Neuron (in vitro differentiated cells): Measurements from ENCODE around the gene PSEN1.

Experiments used
- H2AFZ ChIP-seq: one replicate; pipeline ENCODE4 v1.6.1; 2013; ENCODE audit warnings: low read depth, mild to moderate bottlenecking, inconsistent platforms, low read length, moderate library complexity
- H3K27me3 ChIP-seq: one replicate; pipeline ENCODE4 v1.6.1; 2013; ENCODE audit warnings: low read length; ENCODE audit not compliant: insufficient read depth
- H3K36me3 ChIP-seq: one replicate; pipeline ENCODE4 v1.6.1; 2013; ENCODE audit warnings: low read length; ENCODE audit not compliant: insufficient read depth
- H3K4me1 ChIP-seq: one replicate; pipeline ENCODE4 v1.6.1; 2013; ENCODE audit warnings: low read length; ENCODE audit not compliant: insufficient read depth
- H3K4me3 ChIP-seq: 2 replicates; pipeline ENCODE4 v1.5.1; 2013; ENCODE audit warnings: mild to moderate bottlenecking, low read length, moderate library complexity
- H3K9me3 ChIP-seq: one replicate; pipeline ENCODE4 v1.6.1; 2013; ENCODE audit warnings: low read length

Gene PSEN1

DNA sequence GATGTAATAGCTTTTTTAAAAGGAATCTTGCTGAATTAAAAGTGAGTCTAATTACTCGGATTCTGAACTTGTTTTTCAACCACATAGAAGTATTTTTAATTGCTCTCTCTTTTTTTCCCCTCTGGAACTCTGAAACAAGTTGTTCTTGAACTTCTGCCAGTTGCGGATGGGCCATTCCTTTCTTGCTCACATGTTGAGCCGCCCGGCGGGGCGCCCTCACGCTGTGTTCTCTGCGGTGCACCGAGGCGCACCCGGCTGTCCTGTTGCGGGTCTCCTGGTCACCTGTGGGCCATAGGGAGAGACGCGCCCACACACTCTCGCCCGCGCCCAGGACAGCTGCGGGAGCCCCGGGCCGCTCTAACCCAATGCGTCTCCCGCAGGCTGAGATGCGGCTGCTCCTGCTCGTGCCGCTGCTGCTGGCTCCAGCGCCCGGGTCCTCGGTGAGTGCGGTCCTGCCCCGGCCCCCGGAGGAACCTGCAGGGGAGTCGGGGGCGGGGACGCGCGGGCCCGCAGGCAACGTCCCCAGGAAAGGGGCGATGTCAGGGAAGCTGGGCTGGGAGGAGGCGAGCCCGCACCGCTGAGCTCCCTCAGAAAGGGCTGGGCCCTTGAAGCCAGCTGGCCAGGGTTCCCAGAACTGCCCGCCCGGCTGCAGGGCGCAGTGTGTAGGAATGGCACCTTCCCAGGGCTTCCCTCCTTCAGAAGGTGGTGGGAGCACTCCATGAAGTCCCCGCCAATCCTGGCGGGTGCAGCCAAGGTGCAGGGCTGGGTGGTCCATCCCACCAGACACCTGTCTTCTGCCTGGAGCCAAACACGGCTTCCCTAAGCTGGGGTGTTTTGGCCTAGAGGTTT lies 103.3 kb downstream of the PSEN1 start:
- H3K4me1 ChIP-seq: peaks cover 40% of the 10 kb centered on the region
- H2AFZ ChIP-seq: no peak overlapping the region
- no peak overlapping the region for H3K4me3 ChIP-seq
- no peaks in the 10 kb centered on the region for H3K9me3 ChIP-seq
- no peaks in the 10 kb centered on the region for H3K36me3 ChIP-seq
- no peaks in the 10 kb centered on the region for H3K27me3 ChIP-seq

DNA sequence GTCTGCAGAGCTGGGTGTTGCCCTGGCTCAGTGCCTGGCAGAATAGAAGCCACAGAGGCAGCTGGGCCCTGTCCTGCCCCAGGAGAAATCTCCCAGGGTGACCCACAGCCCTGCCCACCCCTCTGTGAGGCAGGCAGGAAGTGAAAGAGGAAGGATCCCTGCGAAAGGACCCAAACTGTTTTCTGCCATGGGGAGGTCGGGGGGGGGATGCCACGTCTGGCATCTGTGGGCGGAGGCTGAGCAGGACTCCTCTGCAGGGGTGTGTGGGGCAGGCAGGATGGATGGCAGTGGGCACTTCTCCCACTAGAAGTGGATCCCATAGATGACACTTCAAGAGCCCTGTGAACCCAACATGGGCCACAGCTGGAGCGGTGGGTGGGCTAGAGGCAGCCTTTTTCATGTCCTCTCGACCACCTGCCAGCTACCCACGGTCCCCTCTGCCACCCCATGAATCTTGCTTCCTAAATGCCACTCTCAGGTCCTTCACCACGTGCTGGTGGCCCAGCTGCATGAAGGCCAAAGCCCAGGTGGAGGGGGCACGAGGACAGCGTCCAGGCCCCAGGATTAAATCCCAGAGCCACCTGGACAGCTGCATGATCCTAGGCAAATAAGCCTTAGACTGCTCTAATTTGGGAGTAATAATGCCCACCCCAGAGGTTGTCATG lies 104.6 kb downstream of the PSEN1 start:
- Histone ChIP-seq H3K4me3 (no peak overlapping the region), H3K4me1 (peaks cover 26% of the 10 kb centered on the region), H2AFZ (no peak overlapping the region), H3K36me3 (no peaks in the 10 kb centered on the region), H3K9me3 (no peaks in the 10 kb centered on the region), H3K27me3 (no peaks in the 10 kb centered on the region)

DNA sequence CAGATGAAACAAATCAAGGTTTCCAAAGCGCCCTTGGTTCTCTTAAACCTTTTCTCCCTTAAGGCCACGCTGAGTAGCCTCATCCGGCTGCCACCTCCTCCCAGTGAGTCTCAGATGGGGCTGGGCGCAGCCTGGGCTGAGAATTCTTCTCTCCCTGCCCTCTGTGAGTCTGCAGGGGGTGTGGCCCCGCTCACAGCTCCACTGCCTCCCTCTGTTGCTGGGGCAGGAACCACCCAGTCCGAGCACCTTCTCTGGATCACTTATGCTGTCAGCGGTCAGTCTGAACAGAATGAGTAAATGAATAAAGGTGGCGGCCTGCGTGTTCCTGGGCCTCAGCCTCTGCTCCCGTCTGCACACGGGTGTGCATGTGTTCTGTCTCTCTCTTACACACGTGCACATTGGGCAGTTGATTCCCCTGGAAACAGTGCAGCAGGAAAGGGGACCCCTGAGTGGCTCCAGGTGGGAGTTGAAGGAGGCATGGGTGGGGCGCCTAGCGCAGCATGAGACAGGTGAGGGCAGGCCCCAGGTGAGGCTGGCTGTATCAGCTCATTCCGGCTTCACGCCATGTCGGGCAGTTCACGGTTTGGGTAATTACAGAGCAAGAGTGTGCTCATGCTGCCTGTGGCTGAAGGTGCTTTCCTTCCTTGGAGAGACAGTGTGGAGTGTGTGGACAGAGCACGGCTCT lies 105.3 kb downstream of the PSEN1 start:
- Histone ChIP-seq H3K4me3 (no peak overlapping the region), H3K27me3 (no peaks in the 10 kb centered on the region), H2AFZ (no peak overlapping the region), H3K4me1 (peaks cover 22% of the 10 kb centered on the region), H3K9me3 (no peaks in the 10 kb centered on the region), H3K36me3 (no peaks in the 10 kb centered on the region)

DNA sequence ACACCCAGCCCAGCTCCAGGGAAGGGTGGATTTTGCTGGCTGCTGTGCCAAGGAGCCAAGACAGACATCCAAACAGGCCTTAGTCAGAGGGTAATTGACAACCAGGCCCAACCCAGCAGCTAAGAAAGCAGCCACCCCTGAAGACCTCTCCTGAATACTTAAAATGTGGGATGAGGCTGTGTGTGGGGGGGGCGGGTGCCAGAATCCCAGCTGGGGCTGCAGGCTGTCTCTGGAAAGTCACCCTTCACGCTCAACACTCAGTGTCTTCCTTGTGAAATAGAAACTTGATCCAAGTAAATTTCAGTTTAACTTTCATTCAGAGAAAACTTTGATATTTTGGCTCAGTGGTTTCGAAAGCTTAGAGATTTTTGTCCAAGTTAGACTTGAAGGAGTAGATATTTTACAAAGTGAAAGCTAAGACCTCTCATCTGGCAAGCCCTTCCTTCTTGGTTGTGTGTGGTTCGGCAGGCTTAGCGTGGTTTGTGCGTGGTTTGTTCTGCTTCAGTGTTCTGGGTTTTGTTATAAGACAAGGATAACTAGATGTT lies 106.1 kb downstream of the PSEN1 start:
- Histone ChIP-seq H3K4me1 (peaks cover 22% of the 10 kb centered on the region), H3K27me3 (no peaks in the 10 kb centered on the region), H3K4me3 (no peak overlapping the region)

DNA sequence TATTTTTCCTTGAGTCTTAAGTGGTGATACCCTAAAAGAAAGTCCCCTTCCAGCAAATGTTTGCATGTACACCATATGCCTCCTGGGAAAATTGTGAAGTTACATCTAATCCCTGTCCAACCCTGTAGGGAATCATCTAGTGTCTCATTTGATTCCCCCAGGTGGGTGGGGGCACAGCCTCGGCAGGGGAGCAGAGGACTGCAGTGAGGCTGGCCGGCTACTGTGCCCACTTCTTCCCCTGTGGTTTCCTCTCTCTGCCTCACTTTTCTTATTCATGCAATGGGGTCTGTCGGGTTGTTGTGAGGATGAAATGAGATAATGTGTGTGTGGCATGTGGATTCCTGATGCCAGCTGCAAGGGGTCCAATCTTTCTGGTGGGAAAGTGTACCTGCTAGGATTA lies 107.0 kb downstream of the PSEN1 start:
- no peak overlapping the region for H2AFZ ChIP-seq
- no peaks in the 10 kb centered on the region for H3K36me3 ChIP-seq
- peaks cover 19% of the 10 kb centered on the region for H3K4me1 ChIP-seq
- H3K27me3 ChIP-seq: no peaks in the 10 kb centered on the region
- H3K9me3 ChIP-seq: no peaks in the 10 kb centered on the region
- no peak overlapping the region for H3K4me3 ChIP-seq

More for the DNA sequence above, 106.1 kb downstream of the PSEN1 start:
- Histone ChIP-seq H3K9me3 (no peaks in the 10 kb centered on the region), H3K36me3 (no peaks in the 10 kb centered on the region), H2AFZ (no peak overlapping the region)

DNA sequence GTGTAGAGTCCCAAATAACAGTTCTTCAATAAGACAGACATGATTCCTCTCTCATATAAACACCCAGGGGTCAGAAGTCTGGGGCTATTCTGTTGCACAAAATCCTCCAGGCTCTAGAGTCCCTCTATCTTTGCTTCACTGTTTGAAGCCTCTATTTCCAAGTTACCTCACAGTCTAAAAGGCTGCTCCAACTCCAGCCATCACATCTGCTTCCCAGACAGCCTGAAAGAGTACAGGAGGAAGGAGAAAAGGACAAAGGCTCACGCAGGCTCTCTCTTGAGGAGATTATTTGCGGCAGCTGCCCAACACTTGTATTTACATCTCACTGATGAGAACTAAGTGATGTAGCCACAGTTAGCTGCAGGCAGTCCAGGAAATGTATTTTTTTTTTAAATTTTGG lies 107.4 kb downstream of the PSEN1 start:
- Histone ChIP-seq H3K4me3 (no peak overlapping the region), H3K27me3 (no peaks in the 10 kb centered on the region), H2AFZ (no peak overlapping the region), H3K9me3 (no peaks in the 10 kb centered on the region), H3K4me1 (peaks cover 15% of the 10 kb centered on the region), H3K36me3 (no peaks in the 10 kb centered on the region)

DNA sequence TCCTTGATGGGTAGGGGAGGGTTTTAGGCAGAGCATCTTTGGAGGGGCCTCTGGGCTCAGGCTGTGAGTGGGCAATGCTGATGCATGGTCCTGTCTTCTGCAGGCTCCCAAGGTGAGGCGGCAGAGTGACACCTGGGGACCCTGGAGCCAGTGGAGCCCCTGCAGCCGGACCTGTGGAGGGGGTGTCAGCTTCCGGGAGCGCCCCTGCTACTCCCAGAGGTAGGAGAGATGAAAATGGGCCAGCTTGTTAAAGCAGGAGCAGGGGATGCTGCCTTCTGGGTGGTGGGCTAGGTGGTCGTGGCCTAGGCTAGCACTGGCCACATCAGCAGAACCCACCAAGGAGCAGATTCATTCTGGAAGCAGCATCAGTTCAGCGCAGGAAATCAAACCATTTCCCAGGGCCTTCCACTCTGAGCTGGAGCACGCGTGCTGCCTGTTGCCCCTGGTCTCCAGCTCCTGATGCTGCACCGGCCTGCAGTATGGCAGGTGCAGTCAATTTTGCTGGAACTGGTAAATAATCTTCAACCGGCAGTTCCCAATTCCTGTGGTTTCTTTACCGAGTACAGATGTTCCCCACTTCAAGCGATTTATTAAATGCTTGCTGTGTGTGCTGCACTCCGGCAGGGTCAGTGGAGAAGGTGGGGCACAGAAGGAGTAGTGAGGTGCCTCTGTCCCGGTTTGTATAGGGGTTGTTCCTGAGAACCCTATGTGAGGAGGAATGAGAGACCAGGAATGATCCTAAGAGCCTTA lies 108.4 kb downstream of the PSEN1 start:
- peaks cover 10% of the 10 kb centered on the region for H3K4me1 ChIP-seq
- no peak overlapping the region for H3K4me3 ChIP-seq
- no peak overlapping the region for H2AFZ ChIP-seq
- no peaks in the 10 kb centered on the region for H3K9me3 ChIP-seq
- H3K36me3 ChIP-seq: no peaks in the 10 kb centered on the region
- no peaks in the 10 kb centered on the region for H3K27me3 ChIP-seq

DNA sequence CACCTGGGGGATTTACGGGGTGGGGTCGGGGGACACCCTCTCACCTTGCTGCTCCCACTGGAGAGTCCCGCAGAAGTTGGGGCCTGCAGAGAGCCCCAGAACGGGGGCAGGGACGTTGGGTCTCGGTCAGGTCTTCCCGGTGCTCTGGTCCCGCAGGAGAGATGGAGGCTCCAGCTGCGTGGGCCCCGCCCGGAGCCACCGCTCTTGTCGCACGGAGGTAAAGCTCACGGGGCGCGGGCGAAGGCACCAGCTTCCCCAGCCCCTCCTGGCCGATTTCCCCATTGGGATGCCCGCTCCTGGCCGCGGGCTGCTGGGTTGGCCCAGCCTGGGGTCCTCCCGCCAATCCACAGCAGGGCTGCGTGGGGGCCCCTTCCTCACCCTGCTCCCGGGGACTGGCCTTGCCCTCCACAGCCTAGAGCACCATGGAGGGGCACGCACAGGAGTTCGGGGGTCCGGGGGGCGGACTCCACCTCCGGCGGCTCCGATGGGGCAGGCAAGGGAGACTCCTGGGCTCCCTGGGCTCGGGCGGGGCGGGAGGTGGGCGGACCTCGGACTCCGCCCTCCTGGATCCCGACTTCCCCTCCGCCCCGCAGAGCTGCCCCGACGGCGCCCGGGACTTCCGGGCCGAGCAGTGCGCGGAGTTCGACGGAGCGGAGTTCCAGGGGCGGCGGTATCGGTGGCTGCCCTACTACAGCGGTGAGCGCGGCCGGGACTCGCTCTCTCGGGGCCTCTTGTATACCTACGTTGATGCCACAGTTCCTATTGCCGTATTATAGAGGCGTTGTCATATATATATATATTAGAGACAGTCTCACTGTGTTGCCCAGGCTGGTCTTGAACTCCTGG lies 109.4 kb downstream of the PSEN1 start:
- Histone ChIP-seq H3K4me3 (no peak overlapping the region), H3K27me3 (no peaks in the 10 kb centered on the region), H2AFZ (no peak overlapping the region), H3K4me1 (peaks cover 10% of the 10 kb centered on the region), H3K9me3 (no peaks in the 10 kb centered on the region), H3K36me3 (no peaks in the 10 kb centered on the region)

DNA sequence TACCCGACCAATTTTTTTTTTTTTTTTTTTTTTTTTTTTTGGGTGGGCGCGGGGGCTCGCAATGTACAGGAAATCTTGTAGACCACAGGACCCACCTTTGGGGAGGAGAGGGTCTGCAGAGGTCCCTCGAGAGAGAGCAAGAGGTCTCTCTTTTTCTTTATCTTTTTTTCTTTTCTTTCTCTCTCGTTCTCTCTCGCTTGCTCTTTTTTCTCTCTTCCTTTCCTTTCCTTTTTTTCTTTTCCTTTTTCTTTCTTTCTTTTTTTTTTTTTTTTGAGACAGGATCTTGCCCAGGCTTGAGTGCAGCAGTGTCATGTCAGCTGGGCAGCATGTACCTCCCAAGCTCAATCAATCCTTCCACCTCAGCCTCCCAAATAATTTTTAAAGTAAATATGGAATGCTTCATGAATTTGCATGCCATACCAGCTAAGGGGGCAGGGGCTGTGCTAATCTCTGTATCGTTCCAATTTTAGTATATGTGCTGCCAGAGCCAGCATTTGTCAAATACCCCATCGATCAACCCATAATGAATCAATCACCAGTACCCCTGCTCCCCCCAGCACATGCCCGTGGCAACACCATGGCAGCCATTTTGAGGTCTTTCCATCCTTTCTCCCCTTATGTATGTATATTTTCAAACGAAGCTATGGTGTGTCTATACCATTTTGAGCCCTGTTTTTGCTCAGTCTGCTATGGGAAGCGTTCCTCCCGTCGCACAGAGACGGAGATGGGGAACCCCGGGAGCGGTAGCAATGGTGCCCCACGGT lies 110.3 kb downstream of the PSEN1 start:
- no peak overlapping the region for H3K4me3 ChIP-seq
- no peaks in the 10 kb centered on the region for H3K36me3 ChIP-seq
- H3K4me1 ChIP-seq: peaks cover 10% of the 10 kb centered on the region
- H3K27me3 ChIP-seq: no peaks in the 10 kb centered on the region
- H2AFZ ChIP-seq: no peak overlapping the region
- H3K9me3 ChIP-seq: no peaks in the 10 kb centered on the region

DNA sequence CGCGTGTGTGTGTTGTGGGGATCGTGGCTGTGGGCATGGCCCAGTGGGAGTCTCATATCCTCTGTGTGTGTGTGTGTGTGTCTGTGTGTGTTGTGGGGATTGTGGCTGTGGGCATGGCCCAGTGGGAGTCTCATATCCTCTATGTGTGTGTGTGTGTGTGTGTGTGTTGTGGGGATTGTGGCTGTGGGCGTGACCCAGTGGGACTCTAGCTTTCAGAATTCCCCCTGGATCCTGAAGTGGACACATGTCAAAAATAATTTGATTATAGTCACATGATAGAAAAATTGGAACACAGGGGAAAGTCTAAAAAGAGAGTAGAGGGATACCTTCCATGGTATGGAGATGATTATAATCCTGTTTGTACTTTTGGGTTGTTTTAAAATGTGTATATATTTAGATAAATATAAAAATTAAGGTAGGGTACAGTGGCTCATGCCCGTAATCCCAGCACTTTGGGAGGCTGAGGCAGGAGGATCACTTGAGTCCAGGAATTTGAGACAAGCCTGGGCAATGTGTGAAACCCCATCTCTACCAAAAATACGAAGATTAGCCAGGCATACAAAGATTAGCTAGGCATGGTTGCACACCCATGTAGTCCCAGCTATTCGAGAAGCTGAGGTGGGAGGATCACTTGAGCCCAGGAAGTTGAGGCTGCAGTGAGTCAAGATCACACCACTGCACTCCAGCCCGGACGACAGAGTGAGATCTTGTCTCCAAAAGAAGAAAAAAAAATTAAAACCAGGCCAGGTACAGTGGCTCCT lies 112.0 kb downstream of the PSEN1 start:
- Histone ChIP-seq H3K36me3 (no peaks in the 10 kb centered on the region), H3K9me3 (no peaks in the 10 kb centered on the region), H2AFZ (no peak overlapping the region), H3K4me3 (no peak overlapping the region), H3K4me1 (no peaks in the 10 kb centered on the region), H3K27me3 (no peaks in the 10 kb centered on the region)

DNA sequence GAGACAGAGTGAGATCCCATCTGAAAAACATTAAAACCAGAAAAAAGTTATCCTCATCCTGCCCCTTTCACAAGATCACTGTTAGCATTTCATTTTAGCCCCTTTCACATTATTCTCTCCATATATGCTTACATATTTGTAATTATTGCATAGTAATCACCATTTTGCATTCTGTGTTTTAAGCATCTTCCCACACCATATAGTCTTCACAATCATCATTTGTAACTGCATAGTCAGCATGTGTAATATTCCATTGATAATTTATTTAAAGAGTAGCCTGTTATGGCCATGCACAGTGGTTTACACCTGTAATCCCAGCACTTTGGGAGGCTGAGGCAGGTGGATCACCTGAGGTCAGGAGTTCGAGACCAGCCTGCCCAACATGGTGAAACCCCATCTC lies 112.8 kb downstream of the PSEN1 start:
- H3K4me1 ChIP-seq: no peaks in the 10 kb centered on the region
- H3K36me3 ChIP-seq: no peaks in the 10 kb centered on the region
- H3K9me3 ChIP-seq: no peaks in the 10 kb centered on the region
- H2AFZ ChIP-seq: no peak overlapping the region
- H3K4me3 ChIP-seq: no peak overlapping the region
- no peaks in the 10 kb centered on the region for H3K27me3 ChIP-seq
